Astrocyte (in vitro differentiated cells and primary cell): Measurements from ENCODE around the gene KIAA1614.

Source experiments
- EZH2 ChIP-seq: IDR thresholded peaks from 2 replicates; pipeline ENCODE4 v1.6.1; 2012; ENCODE audit warnings: mild to moderate bottlenecking, low read length, inconsistent platforms; ENCODE audit not compliant: insufficient read depth
- TF ChIP-seq, protein P1 (sequence below): IDR thresholded peaks from 2 replicates; pipeline ENCODE4 v1.5.1; 2011; ENCODE audit warnings: low read depth, mild to moderate bottlenecking, inconsistent platforms, low read length, moderate library complexity; ENCODE audit not compliant: insufficient read depth

GRCh38 chr1:180931529-180931928, 18.8 kb downstream of the KIAA1614 start:
- TF ChIP-seq, protein P1, sequence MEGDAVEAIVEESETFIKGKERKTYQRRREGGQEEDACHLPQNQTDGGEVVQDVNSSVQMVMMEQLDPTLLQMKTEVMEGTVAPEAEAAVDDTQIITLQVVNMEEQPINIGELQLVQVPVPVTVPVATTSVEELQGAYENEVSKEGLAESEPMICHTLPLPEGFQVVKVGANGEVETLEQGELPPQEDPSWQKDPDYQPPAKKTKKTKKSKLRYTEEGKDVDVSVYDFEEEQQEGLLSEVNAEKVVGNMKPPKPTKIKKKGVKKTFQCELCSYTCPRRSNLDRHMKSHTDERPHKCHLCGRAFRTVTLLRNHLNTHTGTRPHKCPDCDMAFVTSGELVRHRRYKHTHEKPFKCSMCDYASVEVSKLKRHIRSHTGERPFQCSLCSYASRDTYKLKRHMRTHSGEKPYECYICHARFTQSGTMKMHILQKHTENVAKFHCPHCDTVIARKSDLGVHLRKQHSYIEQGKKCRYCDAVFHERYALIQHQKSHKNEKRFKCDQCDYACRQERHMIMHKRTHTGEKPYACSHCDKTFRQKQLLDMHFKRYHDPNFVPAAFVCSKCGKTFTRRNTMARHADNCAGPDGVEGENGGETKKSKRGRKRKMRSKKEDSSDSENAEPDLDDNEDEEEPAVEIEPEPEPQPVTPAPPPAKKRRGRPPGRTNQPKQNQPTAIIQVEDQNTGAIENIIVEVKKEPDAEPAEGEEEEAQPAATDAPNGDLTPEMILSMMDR = no peak
- no peak for TF ChIP-seq EZH2
